ENCODE data around the gene KIAA0753.

DNA sequence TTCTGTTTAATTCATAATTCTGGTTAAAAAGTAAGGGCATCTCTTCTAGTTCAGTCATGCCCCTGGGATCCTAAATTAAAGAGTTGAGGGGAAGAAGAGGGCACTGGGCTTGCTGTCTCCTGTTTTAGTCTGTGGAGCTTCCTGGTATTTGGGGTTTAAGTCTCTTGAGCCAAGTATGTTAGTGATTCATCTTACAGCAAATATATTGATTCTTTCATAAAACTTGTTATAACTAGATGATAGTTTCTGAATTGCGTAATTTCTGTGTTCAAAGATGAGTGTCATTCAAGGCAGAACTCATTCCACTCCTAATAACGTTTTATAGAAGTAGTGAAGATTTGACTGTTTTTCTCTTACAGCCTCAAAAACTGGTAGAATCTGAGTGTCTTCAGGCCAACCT is 2.1 kb upstream of the KIAA0753 start:
- TF ChIP-seq, protein P1, sequence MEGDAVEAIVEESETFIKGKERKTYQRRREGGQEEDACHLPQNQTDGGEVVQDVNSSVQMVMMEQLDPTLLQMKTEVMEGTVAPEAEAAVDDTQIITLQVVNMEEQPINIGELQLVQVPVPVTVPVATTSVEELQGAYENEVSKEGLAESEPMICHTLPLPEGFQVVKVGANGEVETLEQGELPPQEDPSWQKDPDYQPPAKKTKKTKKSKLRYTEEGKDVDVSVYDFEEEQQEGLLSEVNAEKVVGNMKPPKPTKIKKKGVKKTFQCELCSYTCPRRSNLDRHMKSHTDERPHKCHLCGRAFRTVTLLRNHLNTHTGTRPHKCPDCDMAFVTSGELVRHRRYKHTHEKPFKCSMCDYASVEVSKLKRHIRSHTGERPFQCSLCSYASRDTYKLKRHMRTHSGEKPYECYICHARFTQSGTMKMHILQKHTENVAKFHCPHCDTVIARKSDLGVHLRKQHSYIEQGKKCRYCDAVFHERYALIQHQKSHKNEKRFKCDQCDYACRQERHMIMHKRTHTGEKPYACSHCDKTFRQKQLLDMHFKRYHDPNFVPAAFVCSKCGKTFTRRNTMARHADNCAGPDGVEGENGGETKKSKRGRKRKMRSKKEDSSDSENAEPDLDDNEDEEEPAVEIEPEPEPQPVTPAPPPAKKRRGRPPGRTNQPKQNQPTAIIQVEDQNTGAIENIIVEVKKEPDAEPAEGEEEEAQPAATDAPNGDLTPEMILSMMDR (IDR thresholded peaks at IDR 0.05), result no peak
- TF ChIP-seq POLR2A (IDR thresholded peaks at IDR 0.05) (no peak), POLR2AphosphoS5 (IDR thresholded peaks at IDR 0.05) (no peak)

All from sigmoid colon (tissue), 4 donors.